NCI-H2081 treated with DMSO at 0.1 percent for 48 hours (cell line): ENCODE measurements around the gene CHRM5.
"Not testable (repeated sequence)": the region's sequence is repeated elsewhere in the genome, so short reads cannot be mapped to it uniquely, and the experiment has no call there.

Experiments
- DNase-seq: peaks from one replicate; lab custom pipeline; 2025; lab: John Stamatoyannopoulos, UW

Gene CHRM5

GRCh38 chr15:33988384-33988783 is 20.1 kb downstream of the CHRM5 start:
- DNase-seq, result no peak

GRCh38 chr15:33994005-33994615 is 25.8 kb downstream of the CHRM5 start:
- DNase-seq, result no peak

- DNase-seq, result not testable (repeated sequence)
These were observed 27.4 kb downstream of the CHRM5 start for GRCh38 chr15:33995666-33996065.

- no peak for DNase-seq
These were observed 33.2 kb downstream of the CHRM5 start for GRCh38 chr15:34001536-34001935.

GRCh38 chr15:34006381-34006780 is 38.1 kb downstream of the CHRM5 start:
- no peak for DNase-seq

GRCh38 chr15:34009656-34010055 is 41.4 kb downstream of the CHRM5 start:
- DNase-seq, result no peak

- DNase-seq, result no peak
These were observed 42.6 kb downstream of the CHRM5 start for GRCh38 chr15:34010921-34011320.

GRCh38 chr15:34011481-34011880 is 43.2 kb downstream of the CHRM5 start:
- no peak for DNase-seq

- no peak for DNase-seq
These were observed 44.2 kb downstream of the CHRM5 start for GRCh38 chr15:34012461-34013028.

- no peak for DNase-seq
These were observed 45.4 kb downstream of the CHRM5 start for GRCh38 chr15:34013746-34014145.

GRCh38 chr15:34014556-34014955 is 46.3 kb downstream of the CHRM5 start:
- DNase-seq, result no peak

GRCh38 chr15:34018021-34018645 is 49.8 kb downstream of the CHRM5 start:
- DNase-seq, result no peak

- not testable (repeated sequence) for DNase-seq
These were observed 50.4 kb downstream of the CHRM5 start for GRCh38 chr15:34018738-34019137.

- no peak for DNase-seq
These were observed 51.2 kb downstream of the CHRM5 start for GRCh38 chr15:34019369-34019990.

GRCh38 chr15:34023907-34024306 is 55.6 kb downstream of the CHRM5 start:
- DNase-seq, result no peak

- DNase-seq, result no peak
These were observed 57.0 kb downstream of the CHRM5 start for GRCh38 chr15:34025252-34025651.

- no peak for DNase-seq
These were observed 59.3 kb downstream of the CHRM5 start for GRCh38 chr15:34027606-34028005.

- DNase-seq, result no peak
These were observed 63.9 kb downstream of the CHRM5 start for GRCh38 chr15:34031987-34032760.

GRCh38 chr15:34038023-34038870 is 70.0 kb downstream of the CHRM5 start:
- peak; percentile 24 for DNase-seq

GRCh38 chr15:34038871-34039789 is 70.8 kb downstream of the CHRM5 start, which contains the start of gene AVEN:
AVEN (minus strand) TSS chr15:34039204; CDS start chr15:34039046, 158 bp downstream.
- DNase-seq, result no peak
